ENCODE data around the gene OR52D1. TPM values are rescaled to one million over a fixed set of nuclear protein-coding genes. Genes with fewer than 3 reads are reported as not detected.

The OR52D1 gene
- total RNA-seq, 1 experiment from 2014 or later: not detected

DNA sequence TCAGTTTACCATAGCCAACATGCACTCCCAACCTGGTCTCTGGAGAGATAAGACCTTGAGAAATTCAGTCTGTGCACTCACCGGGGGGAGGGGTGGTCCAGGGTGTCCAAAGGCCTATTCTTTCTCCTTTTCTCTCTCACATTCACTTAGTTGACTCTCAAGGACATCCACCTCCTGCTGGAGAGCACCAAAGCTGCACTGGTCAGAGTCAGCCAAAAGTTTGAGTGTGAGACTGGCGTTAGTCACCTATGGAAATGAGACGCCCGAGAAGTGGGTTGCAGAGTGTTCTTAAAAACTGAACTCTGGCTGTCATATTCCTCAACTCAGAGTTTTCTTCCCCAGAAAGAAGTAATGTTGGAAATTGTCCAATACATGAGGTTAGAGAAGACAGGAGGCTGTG, 33.1 kb downstream of the OR52D1 start:
- Histone ChIP-seq H3K79me2 (ENCODE audit: insufficient read depth, low read length) (no peaks in the 10 kb centered on the region), H3K27ac (ENCODE audit: low read depth, low read length) (no peak overlapping the region), H4K20me1 (ENCODE audit: insufficient read depth) (no peaks in the 10 kb centered on the region), H2AFZ (ENCODE audit: low read depth, low read length, poor library complexity, severe bottlenecking) (no peak overlapping the region), H3K9ac (ENCODE audit: low read length) (no peak overlapping the region), H3K4me2 (ENCODE audit: low read length) (no peak overlapping the region), H3K9me3 (ENCODE audit: control insufficient read depth in 1 of 2, insufficient read depth in 1 of 2, low read depth in 1 of 2, low read length in 2 of 2) (no peaks in the 10 kb centered on the region), H3K36me3 (ENCODE audit: control insufficient read depth in 1 of 2, insufficient read depth in 2 of 2, low read length in 2 of 2) (no peaks in the 10 kb centered on the region), H3K4me1 (ENCODE audit: control insufficient read depth in 1 of 2, insufficient read depth in 2 of 2, low read length in 2 of 2) (no peaks in the 10 kb centered on the region), H3K4me3 (replicated peaks in 1 of 2; ENCODE audit: low read depth in 1 of 2, low read length in 2 of 2) (no peak overlapping the region), H3K27me3 (ENCODE audit: insufficient read depth, low read length) (peaks cover 21% of the 10 kb centered on the region; the same call in 1 of the 2 replicates), H3K9me2 (ENCODE audit: insufficient read depth) (no peaks in the 10 kb centered on the region)
- intact Hi-C loops (cut with micrococcal nuclease): no loop called here
- POLR2A ChIA-PET: interaction anchor here (1.9 kb wide), 1 partner anchor 16 kb away, joined by 5 read pairs; no protein-coding TSS in a partner anchor
- CTCF ChIA-PET: no interaction called here
- RAD21 ChIA-PET (ENCODE audit: low non-redundant PET in 1 of 2, low total read pairs in 2 of 2, uncharacterized antibody in 2 of 2, unreplicated experiment in 2 of 2): no interaction called here
- TF ChIP-seq, protein P1, sequence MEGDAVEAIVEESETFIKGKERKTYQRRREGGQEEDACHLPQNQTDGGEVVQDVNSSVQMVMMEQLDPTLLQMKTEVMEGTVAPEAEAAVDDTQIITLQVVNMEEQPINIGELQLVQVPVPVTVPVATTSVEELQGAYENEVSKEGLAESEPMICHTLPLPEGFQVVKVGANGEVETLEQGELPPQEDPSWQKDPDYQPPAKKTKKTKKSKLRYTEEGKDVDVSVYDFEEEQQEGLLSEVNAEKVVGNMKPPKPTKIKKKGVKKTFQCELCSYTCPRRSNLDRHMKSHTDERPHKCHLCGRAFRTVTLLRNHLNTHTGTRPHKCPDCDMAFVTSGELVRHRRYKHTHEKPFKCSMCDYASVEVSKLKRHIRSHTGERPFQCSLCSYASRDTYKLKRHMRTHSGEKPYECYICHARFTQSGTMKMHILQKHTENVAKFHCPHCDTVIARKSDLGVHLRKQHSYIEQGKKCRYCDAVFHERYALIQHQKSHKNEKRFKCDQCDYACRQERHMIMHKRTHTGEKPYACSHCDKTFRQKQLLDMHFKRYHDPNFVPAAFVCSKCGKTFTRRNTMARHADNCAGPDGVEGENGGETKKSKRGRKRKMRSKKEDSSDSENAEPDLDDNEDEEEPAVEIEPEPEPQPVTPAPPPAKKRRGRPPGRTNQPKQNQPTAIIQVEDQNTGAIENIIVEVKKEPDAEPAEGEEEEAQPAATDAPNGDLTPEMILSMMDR (IDR thresholded peaks at IDR 0.05 in 2 of 3, conservative IDR thresholded peaks at IDR 0.05 in 1 of 3; ENCODE audit: borderline replicate concordance in 1 of 3, insufficient read depth in 1 of 3, low read depth in 2 of 3, low read length in 2 of 3): peak in 2 of 3 experiments; percentile 17 to 27; a peak in 1 of 6 replicates
- TF ChIP-seq CEBPB (IDR thresholded peaks at IDR 0.05; ENCODE audit: low read depth): no peak
- no peak for DNase-seq (ENCODE audit: low read depth, low spot score)
- peak; percentile 61 for ATAC-seq
- BruUV-seq (replicated peaks): no TSS peak

DNA sequence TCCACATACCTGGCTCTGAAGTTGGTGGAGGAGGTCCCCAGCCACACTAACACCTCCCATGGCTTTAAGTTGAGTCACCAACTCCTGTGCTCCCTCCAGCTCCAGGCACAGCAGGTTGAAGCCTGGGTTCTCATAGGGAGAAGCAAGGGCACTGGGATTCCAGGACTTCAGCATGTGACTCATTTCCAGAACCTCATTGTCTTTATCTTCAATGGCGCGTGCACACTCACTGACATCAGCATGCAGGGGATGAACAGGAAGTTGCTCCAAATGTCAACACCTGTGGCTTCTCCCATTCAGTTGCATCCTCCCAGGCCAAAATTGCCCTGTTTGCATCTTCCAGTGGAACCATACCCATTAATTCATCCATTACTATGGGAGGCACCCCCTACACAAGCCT, 33.8 kb downstream of the OR52D1 start:
- TF ChIP-seq SRF (IDR thresholded peaks at IDR 0.05; ENCODE audit: low read depth): no peak
- TF ChIP-seq EZH2phosphoT487 (IDR thresholded peaks at IDR 0.05; ENCODE audit: borderline replicate concordance): no peak
- TF ChIP-seq POLR2A (IDR thresholded peaks at IDR 0.05; ENCODE audit: borderline replicate concordance, extremely low read depth, insufficient read depth, insufficient read length): no peak
- TF ChIP-seq, protein P2, sequence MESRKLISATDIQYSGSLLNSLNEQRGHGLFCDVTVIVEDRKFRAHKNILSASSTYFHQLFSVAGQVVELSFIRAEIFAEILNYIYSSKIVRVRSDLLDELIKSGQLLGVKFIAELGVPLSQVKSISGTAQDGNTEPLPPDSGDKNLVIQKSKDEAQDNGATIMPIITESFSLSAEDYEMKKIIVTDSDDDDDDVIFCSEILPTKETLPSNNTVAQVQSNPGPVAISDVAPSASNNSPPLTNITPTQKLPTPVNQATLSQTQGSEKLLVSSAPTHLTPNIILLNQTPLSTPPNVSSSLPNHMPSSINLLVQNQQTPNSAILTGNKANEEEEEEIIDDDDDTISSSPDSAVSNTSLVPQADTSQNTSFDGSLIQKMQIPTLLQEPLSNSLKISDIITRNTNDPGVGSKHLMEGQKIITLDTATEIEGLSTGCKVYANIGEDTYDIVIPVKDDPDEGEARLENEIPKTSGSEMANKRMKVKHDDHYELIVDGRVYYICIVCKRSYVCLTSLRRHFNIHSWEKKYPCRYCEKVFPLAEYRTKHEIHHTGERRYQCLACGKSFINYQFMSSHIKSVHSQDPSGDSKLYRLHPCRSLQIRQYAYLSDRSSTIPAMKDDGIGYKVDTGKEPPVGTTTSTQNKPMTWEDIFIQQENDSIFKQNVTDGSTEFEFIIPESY (IDR thresholded peaks at IDR 0.05; ENCODE audit: extremely low read depth, insufficient replicate concordance, low read length): no peak
- TF ChIP-seq, protein P3, sequence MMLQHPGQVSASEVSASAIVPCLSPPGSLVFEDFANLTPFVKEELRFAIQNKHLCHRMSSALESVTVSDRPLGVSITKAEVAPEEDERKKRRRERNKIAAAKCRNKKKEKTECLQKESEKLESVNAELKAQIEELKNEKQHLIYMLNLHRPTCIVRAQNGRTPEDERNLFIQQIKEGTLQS (IDR thresholded peaks at IDR 0.05): no peak
- no peak for TF ChIP-seq ELF1 (IDR thresholded peaks at IDR 0.05; ENCODE audit: borderline replicate concordance, low read depth)
- no peak for TF ChIP-seq CBX3 (IDR thresholded peaks at IDR 0.05; ENCODE audit: low read depth)
- no peak for TF ChIP-seq TCF7L2 (IDR thresholded peaks at IDR 0.05; ENCODE audit: borderline replicate concordance, extremely low read depth, insufficient read depth, insufficient read length)
- no peak for TF ChIP-seq ZFX (IDR thresholded peaks at IDR 0.05)
- TF ChIP-seq ZNF274 (IDR thresholded peaks at IDR 0.05; ENCODE audit: low read depth, low read length): no peak
- TF ChIP-seq JUND (IDR thresholded peaks at IDR 0.05): no peak
- TF ChIP-seq EZH2 (IDR thresholded peaks at IDR 0.05): no peak
- no peak for TF ChIP-seq YY1 (IDR thresholded peaks at IDR 0.05; ENCODE audit: extremely low read depth, insufficient replicate concordance, low read depth, low read length)
- TF ChIP-seq CEBPB (IDR thresholded peaks at IDR 0.05; ENCODE audit: low read depth): no peak
- no peak for TF ChIP-seq FOSL1 (IDR thresholded peaks at IDR 0.05; ENCODE audit: low read depth)
- TF ChIP-seq RAD21 (IDR thresholded peaks at IDR 0.05; ENCODE audit: low read depth): no peak
- no peak overlapping the region for H3K9ac ChIP-seq (ENCODE audit: low read length)
- H3K9me2 ChIP-seq (ENCODE audit: insufficient read depth): no peaks in the 10 kb centered on the region
- H3K4me3 ChIP-seq (replicated peaks in 1 of 2; ENCODE audit: low read depth in 1 of 2, low read length in 2 of 2): no peak overlapping the region
- intact Hi-C loops (cut with micrococcal nuclease): no loop called here
- ATAC-seq: peak; percentile 14; the same call in 1 of the 2 replicates
- H4K20me1 ChIP-seq (ENCODE audit: insufficient read depth): no peaks in the 10 kb centered on the region
- no peak for DNase-seq (ENCODE audit: low read depth, low spot score)
- no peak overlapping the region for H3K4me2 ChIP-seq (ENCODE audit: low read length)
- H3K36me3 ChIP-seq (ENCODE audit: control insufficient read depth in 1 of 2, insufficient read depth in 2 of 2, low read length in 2 of 2): no peaks in the 10 kb centered on the region
- no peaks in the 10 kb centered on the region for H3K79me2 ChIP-seq (ENCODE audit: insufficient read depth, low read length)
- peaks cover 24% of the 10 kb centered on the region; the same call in 1 of the 2 replicates for H3K27me3 ChIP-seq (ENCODE audit: insufficient read depth, low read length)
- H3K27ac ChIP-seq (ENCODE audit: low read depth, low read length): no peak overlapping the region
- no peaks in the 10 kb centered on the region for H3K9me3 ChIP-seq (ENCODE audit: control insufficient read depth in 1 of 2, insufficient read depth in 1 of 2, low read depth in 1 of 2, low read length in 2 of 2)
- H2AFZ ChIP-seq (ENCODE audit: low read depth, low read length, poor library complexity, severe bottlenecking): no peak overlapping the region
- H3K4me1 ChIP-seq (ENCODE audit: control insufficient read depth in 1 of 2, insufficient read depth in 2 of 2, low read length in 2 of 2): no peaks in the 10 kb centered on the region
- POLR2A ChIA-PET: interaction anchor here (1.9 kb wide), 1 partner anchor 17 kb away, joined by 5 read pairs; no protein-coding TSS in a partner anchor
- CTCF ChIA-PET: no interaction called here
- no TSS peak for BruUV-seq (replicated peaks)
- RAD21 ChIA-PET (ENCODE audit: low non-redundant PET in 1 of 2, low total read pairs in 2 of 2, uncharacterized antibody in 2 of 2, unreplicated experiment in 2 of 2): no interaction called here

Data from HCT116 (cell line).